Testis (tissue), 2 donors: Measurements from ENCODE around the gene SLC6A7.

ENCODE experiments used
- POLR2A ChIP-seq: fragments of 450-650 bp; IDR thresholded peaks from one replicate; pipeline ENCODE4 v1.6.1; 2017; ENCODE audit warnings: antibody characterized with exemption, mild to moderate bottlenecking, moderate library complexity
- TF ChIP-seq, protein P1 (sequence below), 3 experiments: fragments of 450-650 bp in 2 of 3; fragments of 200-600 bp in 1 of 3; sonication (generic) in 1 of 3; IDR thresholded peaks; one replicate each; pipeline ENCODE4 v1.5.1; 2016 to 2019; ENCODE audit warnings: antibody characterized with exemption in 3 of 3, mild to moderate bottlenecking in 2 of 3, moderate library complexity in 1 of 3

DNA sequence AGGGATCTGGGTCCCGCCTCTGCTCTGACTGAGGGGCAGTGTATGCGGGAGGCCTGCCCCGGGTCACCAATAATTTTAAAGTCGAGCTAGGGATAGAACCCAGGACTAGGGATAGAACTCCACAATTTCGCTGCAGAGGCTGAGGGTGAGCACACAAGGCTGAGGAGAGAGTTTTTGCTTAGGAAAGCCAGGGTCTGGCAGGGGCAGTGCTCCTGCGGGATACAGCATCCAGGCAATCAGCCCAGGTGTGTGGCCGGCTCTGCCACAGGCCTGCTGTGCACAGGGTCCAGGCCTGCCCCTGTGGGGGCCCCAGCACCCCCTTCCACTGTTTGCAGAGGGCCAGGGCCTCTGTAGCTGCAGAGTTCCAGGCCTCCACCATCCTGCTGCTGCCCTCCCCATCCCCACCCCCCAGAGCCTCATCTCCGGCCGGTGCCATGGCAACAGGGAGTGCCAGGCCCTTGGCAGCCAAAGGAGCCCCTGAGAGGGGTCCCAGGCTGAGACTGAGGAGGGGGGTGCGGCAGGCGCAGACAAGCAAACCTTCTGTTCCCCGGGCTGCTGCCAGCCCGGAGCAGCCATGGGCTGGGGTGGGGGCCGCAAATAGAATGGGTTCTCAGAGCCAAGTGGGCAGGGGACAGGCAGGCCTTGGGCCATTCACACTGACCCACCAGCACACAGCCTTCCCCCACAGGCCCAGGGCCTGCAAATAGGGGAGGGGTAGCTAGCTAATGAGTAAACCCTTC, 42.8 kb upstream of the SLC6A7 start:
- TF ChIP-seq, protein P1, sequence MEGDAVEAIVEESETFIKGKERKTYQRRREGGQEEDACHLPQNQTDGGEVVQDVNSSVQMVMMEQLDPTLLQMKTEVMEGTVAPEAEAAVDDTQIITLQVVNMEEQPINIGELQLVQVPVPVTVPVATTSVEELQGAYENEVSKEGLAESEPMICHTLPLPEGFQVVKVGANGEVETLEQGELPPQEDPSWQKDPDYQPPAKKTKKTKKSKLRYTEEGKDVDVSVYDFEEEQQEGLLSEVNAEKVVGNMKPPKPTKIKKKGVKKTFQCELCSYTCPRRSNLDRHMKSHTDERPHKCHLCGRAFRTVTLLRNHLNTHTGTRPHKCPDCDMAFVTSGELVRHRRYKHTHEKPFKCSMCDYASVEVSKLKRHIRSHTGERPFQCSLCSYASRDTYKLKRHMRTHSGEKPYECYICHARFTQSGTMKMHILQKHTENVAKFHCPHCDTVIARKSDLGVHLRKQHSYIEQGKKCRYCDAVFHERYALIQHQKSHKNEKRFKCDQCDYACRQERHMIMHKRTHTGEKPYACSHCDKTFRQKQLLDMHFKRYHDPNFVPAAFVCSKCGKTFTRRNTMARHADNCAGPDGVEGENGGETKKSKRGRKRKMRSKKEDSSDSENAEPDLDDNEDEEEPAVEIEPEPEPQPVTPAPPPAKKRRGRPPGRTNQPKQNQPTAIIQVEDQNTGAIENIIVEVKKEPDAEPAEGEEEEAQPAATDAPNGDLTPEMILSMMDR (IDR thresholded peaks at IDR 0.05): no peak
- TF ChIP-seq POLR2A: no peak
